OCI-LY1 (cell line): ENCODE measurements around the gene FSTL5.

Source experiments
- CTCF ChIP-seq: fragments of 200-600 bp; sonication (generic), shearing (Covaris generic); IDR thresholded peaks from 2 replicates; pipeline ENCODE4 v1.5.1; 2017; ENCODE audit warnings: mild to moderate bottlenecking, antibody characterized with exemption, low read length, moderate library complexity, mixed read lengths
- EZH2 ChIP-seq: fragments of 200-600 bp; sonication (generic), shearing (Covaris generic); IDR thresholded peaks from 2 replicates; pipeline ENCODE4 v1.8.0; 2017; ENCODE audit warnings: borderline replicate concordance, mixed run types, mild to moderate bottlenecking, antibody characterized with exemption, low read length, moderate library complexity, mixed read lengths

GRCh38 chr4:161359491-161359890, 804.3 kb downstream of the FSTL5 start:
- TF ChIP-seq CTCF (no peak), EZH2 (no peak)
